Upper lobe of left lung (tissue), 6 donors: ENCODE measurements around the gene TEX55. TPM values are rescaled to one million over a fixed set of nuclear protein-coding genes. Genes with fewer than 3 reads are reported as not detected.

ENCODE experiments used
- ATAC-seq, 2 donors: fragments of 200-7000 bp; cut with Tn5 transposase; one replicate each; pipeline ENCODE4 v1.9.1; 2022; ENCODE audit warnings: mild to moderate bottlenecking in 2 of 2, moderate library complexity in 2 of 2; ENCODE audit not compliant: low FRiP score in 2 of 2
- DNase-seq, 2 donors: peaks; one replicate each; pipeline ENCODE4 v3.0.0-alpha.2; 2019 to 2020
- H3K27ac ChIP-seq, 4 donors: fragments of 200-600 bp; sonication (generic); one replicate each; pipeline ENCODE4 v1.5.1; 2016 to 2019
- H3K27me3 ChIP-seq, 4 donors: fragments of 200-600 bp; sonication (generic); one replicate each; pipeline ENCODE4 v1.5.1; 2017 to 2019
- H3K36me3 ChIP-seq, 4 donors: fragments of 200-600 bp; sonication (generic); one replicate each; pipeline ENCODE4 v1.5.1; 2016 to 2019
- H3K4me1 ChIP-seq, 4 donors: fragments of 200-600 bp; sonication (generic); one replicate each; pipeline ENCODE4 v1.5.1; 2018 to 2019
- H3K4me3 ChIP-seq, 4 donors: fragments of 200-600 bp; sonication (generic); one replicate each; pipeline ENCODE4 v1.5.1; 2017 to 2019; ENCODE audit warnings: mild to moderate bottlenecking in 2 of 4, moderate library complexity in 1 of 4
- H3K9me3 ChIP-seq, 4 donors: fragments of 200-600 bp; sonication (generic); one replicate each; pipeline ENCODE4 v1.5.1; 2018 to 2019
- EP300 ChIP-seq, 4 donors: sonication (generic); formaldehyde crosslinking; IDR thresholded peaks; one replicate each; pipeline ENCODE4 v1.5.1; 2017; ENCODE audit warnings: antibody characterized with exemption in 4 of 4, control low read depth in 2 of 4
- POLR2A ChIP-seq, 4 donors: fragments of 450-650 bp; IDR thresholded peaks; one replicate each; pipeline ENCODE4 v1.5.1; 2016 to 2017; ENCODE audit warnings: antibody characterized with exemption in 4 of 4, mild to moderate bottlenecking in 2 of 4
- POLR2AphosphoS5 ChIP-seq, 2 donors: sonication (generic); formaldehyde crosslinking; IDR thresholded peaks; one replicate each; pipeline ENCODE4 v1.5.1; 2017; ENCODE audit warnings: antibody characterized with exemption in 2 of 2
- WGBS, 2 donors: methylation state at CpG; one replicate each; pipeline ENCODE4 v1.1.5; 2017 to 2018; 5-methylcytosine and 5-hydroxymethylcytosine counted together
- total RNA-seq, 6 donors: library from RNA; depleted of rRNA in 4 of 6; stranded (reverse); fragments of >200 nt in 4 of 6; gene quantifications; one replicate each; pipeline versions ENCODE4 v1.1.0 to v1.2.1, GENCODE V29; 2016 to 2021
- TF ChIP-seq, protein P1 (sequence below), 6 experiments: fragments of 450-650 bp in 4 of 6; fragments of 200-600 bp in 2 of 6; sonication (generic) in 2 of 6; IDR thresholded peaks; one replicate each; pipeline ENCODE4 v1.5.1; 2016 to 2019; ENCODE audit warnings: antibody characterized with exemption in 6 of 6
- donor health status: DM: no; HTN: no; CAD: no; lungs with moderate emphysema.
- donor health status: DM: no; HTN: yes; CAD: no; lungs with severe emphysema.

The TEX55 gene
- total RNA-seq, 6 donors from 2014 or later: not detected

DNA sequence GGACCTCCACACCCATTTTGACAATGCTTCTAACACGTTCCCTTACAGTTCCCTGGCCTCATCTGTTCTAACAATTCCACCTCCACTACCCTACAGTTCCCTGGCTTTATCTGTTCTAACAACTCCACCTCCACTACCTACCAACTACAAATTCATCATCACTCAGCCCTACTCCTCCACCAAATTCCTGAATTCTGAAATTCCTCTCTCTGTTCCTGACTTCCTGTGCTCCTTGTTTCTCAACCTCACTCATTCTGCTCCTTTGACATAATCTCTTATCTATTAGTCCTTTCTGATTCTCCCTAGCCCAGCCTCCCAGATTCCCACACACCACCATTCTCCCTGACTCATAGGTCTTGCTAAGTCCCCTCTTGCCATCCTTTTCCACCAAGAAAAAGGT, 49.9 kb downstream of the TEX55 start:
- no peaks in the 10 kb centered on the region for H3K36me3 ChIP-seq
- no peaks in the 10 kb centered on the region for H3K4me1 ChIP-seq
- no peak for DNase-seq
- no peaks in the 10 kb centered on the region for H3K27me3 ChIP-seq
- no peak overlapping the region for H3K27ac ChIP-seq
- ATAC-seq: no peak
- TF ChIP-seq, protein P1, sequence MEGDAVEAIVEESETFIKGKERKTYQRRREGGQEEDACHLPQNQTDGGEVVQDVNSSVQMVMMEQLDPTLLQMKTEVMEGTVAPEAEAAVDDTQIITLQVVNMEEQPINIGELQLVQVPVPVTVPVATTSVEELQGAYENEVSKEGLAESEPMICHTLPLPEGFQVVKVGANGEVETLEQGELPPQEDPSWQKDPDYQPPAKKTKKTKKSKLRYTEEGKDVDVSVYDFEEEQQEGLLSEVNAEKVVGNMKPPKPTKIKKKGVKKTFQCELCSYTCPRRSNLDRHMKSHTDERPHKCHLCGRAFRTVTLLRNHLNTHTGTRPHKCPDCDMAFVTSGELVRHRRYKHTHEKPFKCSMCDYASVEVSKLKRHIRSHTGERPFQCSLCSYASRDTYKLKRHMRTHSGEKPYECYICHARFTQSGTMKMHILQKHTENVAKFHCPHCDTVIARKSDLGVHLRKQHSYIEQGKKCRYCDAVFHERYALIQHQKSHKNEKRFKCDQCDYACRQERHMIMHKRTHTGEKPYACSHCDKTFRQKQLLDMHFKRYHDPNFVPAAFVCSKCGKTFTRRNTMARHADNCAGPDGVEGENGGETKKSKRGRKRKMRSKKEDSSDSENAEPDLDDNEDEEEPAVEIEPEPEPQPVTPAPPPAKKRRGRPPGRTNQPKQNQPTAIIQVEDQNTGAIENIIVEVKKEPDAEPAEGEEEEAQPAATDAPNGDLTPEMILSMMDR (IDR thresholded peaks at IDR 0.05): no peak
- TF ChIP-seq EP300 (IDR thresholded peaks at IDR 0.05): no peak
- no peak for TF ChIP-seq POLR2A (IDR thresholded peaks at IDR 0.05)
- no peak for TF ChIP-seq POLR2AphosphoS5 (IDR thresholded peaks at IDR 0.05)
- H3K4me3 ChIP-seq: no peak overlapping the region
- 82 to 90% methylated on average over 1 of the region's 1 CpG for WGBS, 2 donors
- H3K9me3 ChIP-seq: no peaks in the 10 kb centered on the region

Other genes starting within 250 kb of the TEX55 start
- under 1 TPM in 3 of 6 donors, not detected in 3; 0.11 to 0.71 (median 0.14) TPM for gene IGSF11, start 111.3 kb upstream of the TEX55 start, total RNA-seq
- under 1 TPM in 1 of 6 donors, not detected in 5; 0.57 TPM for gene UPK1B, start 27.4 kb downstream of the TEX55 start, total RNA-seq
- 10 to 100 TPM in 5 of 6 donors, 1 to 10 TPM in 1; 7.3 to 24.3 (median 16.6) TPM for gene B4GALT4, start 94.7 kb downstream of the TEX55 start, total RNA-seq
- gene ARHGAP31, start 148.2 kb downstream of the TEX55 start, total RNA-seq: 10 to 100 TPM; 47.1 to 91.0 (median 66.2) TPM